ENCODE measurements around the gene EHD2.

DNA sequence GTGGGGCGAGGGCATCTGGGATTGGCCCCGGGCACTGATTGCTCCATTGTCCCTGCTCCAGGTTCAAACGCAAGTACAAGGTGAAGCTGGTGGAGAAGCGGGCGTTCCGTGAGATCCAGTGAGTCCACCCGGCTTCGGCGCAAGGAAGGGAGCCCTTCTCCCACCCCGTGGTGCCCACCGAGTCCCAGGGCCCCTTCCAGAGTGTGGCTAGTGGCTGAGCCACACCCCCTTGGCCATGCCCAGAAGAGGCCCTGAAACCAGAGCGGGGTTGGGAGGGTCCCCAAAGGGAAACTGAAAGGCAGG lies 43.4 kb downstream of the EHD2 start:
- TF ChIP-seq, protein P1, sequence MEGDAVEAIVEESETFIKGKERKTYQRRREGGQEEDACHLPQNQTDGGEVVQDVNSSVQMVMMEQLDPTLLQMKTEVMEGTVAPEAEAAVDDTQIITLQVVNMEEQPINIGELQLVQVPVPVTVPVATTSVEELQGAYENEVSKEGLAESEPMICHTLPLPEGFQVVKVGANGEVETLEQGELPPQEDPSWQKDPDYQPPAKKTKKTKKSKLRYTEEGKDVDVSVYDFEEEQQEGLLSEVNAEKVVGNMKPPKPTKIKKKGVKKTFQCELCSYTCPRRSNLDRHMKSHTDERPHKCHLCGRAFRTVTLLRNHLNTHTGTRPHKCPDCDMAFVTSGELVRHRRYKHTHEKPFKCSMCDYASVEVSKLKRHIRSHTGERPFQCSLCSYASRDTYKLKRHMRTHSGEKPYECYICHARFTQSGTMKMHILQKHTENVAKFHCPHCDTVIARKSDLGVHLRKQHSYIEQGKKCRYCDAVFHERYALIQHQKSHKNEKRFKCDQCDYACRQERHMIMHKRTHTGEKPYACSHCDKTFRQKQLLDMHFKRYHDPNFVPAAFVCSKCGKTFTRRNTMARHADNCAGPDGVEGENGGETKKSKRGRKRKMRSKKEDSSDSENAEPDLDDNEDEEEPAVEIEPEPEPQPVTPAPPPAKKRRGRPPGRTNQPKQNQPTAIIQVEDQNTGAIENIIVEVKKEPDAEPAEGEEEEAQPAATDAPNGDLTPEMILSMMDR (IDR thresholded peaks at IDR 0.05): no peak
- no peak for TF ChIP-seq EP300 (IDR thresholded peaks at IDR 0.05)

Data from ovary (tissue), 3 donors.